Measurements from ENCODE around the gene SNRNP27. TPM values are rescaled to one million over a fixed set of nuclear protein-coding genes. Genes with fewer than 3 reads are reported as not detected.

Gene SNRNP27
- polyA plus RNA-seq, 2 of the 4 experiments (the other 2 are of a cell fraction), result 90.8 to 115 TPM

DNA sequence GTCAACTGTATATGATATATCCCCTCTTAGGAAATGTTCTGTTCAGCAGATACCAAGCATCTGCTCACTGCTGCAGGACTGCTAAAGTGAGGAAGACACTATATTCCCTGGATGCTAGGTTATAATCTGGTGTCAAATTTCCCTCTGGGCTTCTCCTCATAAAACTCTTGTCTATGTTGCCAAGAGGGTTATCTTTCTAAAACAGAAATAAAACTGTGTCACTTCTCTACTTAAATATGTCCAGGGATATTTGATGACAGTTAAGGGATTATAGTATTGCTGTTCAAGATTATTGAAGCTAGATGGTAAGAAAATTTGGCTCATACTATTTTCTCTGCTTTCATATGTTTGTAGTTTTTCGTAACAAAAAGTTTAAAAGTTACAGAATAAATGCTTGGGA is 30.5 kb upstream of the SNRNP27 start (continued):
- TF ChIP-seq CEBPB (IDR thresholded peaks at IDR 0.05) (no peak), HEYL (CRISPR knock-in tag; IDR thresholded peaks at IDR 0.05) (no peak), TP53 (CRISPR knock-in tag; IDR thresholded peaks at IDR 0.05) (no peak)

DNA sequence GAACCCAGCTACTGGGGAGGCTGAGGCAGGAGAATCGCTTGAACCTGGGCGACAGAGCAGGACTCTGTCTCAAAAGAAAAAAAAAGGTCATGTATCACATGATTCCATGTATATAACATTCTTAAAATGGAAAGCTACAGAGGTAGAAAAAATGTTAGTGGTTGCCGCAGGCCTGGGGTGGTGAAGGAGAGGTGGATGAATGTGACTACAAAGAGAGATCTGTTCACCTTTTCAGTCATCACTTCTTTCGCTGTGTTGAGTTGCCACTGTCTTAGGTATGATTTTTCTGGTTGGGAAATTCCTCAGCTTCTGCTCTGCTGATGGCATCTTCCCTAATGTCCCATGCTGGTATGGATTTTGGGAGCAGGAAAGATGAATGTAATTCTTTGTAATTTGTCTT is 5.3 kb upstream of the SNRNP27 start:
- POLR2A ChIA-PET, result no interaction called here
- Histone ChIP-seq H3K4me1 (no peaks in the 10 kb centered on the region; the same call in 2 of the 3 replicates), H3K9me3 (no peaks in the 10 kb centered on the region), H3K4me2 (no peak overlapping the region), H3K27ac (no peak overlapping the region), H3K4me3 (no peak overlapping the region)
- DNase-seq (ENCODE audit: low read depth in 1 of 2, low spot score in 1 of 2), result no peak
- ATAC-seq, result no peak
- no peak for FAIRE-seq
- WGBS (ENCODE audit: missing lambda C conversion rate), result 89% methylated on average over 4 of the region's 4 CpGs
- TF ChIP-seq RCOR1 (IDR thresholded peaks at IDR 0.05; ENCODE audit: low read depth, low read length) (no peak), ESRRA (IDR thresholded peaks at IDR 0.05; ENCODE audit: borderline replicate concordance, low read length) (no peak), POLR2AphosphoS2 (conservative IDR thresholded peaks at IDR 0.05; ENCODE audit: low read length) (no peak), HEYL (CRISPR knock-in tag; IDR thresholded peaks at IDR 0.05) (no peak)
- TF ChIP-seq, protein P1, sequence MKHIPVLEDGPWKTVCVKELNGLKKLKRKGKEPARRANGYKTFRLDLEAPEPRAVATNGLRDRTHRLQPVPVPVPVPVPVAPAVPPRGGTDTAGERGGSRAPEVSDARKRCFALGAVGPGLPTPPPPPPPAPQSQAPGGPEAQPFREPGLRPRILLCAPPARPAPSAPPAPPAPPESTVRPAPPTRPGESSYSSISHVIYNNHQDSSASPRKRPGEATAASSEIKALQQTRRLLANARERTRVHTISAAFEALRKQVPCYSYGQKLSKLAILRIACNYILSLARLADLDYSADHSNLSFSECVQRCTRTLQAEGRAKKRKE (CRISPR knock-in tag; IDR thresholded peaks at IDR 0.05; ENCODE audit: low read depth), result no peak
- CTCF ChIA-PET, result interaction anchor here (0.6 to 2.7 kb wide), 6 partner anchors 9 to 165 kb away, joined by 3 to 15 read pairs (median 3); no protein-coding TSS in a partner anchor

DNA sequence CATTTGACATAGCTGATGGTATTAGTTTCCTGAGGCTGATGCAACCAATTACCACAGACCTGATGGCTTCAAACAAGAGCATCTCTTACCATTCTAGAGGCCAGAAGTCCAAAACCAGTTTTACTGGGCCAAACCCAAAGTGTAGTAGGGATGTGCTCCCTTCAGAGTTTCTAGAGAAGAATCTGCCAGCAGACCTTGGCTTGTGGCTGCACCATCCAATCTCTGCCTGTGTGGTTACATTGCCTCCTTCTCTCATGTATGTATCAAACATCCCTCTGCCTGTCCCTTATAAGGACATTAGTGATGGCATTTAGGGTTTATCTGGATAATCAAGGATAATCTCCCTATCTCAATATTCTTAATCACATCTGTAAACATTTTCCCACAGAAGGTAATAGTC is 4.5 kb upstream of the SNRNP27 start:
- CTCF ChIA-PET, result interaction anchor here (0.9 to 2.7 kb wide), 3 partner anchors 12 to 165 kb away, joined by 3 to 15 read pairs (median 4); no protein-coding TSS in a partner anchor
- POLR2A ChIA-PET, result interaction anchor here (1.0 kb wide), 1 partner anchor 149 kb away, joined by 7 read pairs; no protein-coding TSS in a partner anchor
- Histone ChIP-seq H3K9me3 (no peaks in the 10 kb centered on the region), H3K27ac (no peak overlapping the region), H3K4me2 (no peak overlapping the region), H3K4me1 (no peaks in the 10 kb centered on the region; the same call in 2 of the 3 replicates), H3K4me3 (no peak overlapping the region)
- ATAC-seq (no peak), FAIRE-seq (no peak), DNase-seq (ENCODE audit: low read depth in 1 of 2, low spot score in 1 of 2) (no peak)
- TF ChIP-seq NR3C1 (IDR thresholded peaks at IDR 0.05), result no peak
- TF ChIP-seq MAFK (IDR thresholded peaks at IDR 0.05; ENCODE audit: partially characterized antibody), result no peak
- no peak for TF ChIP-seq JUN (IDR thresholded peaks at IDR 0.05)
- TF ChIP-seq FOSB (CRISPR knock-in tag; IDR thresholded peaks at IDR 0.05), result no peak
- no peak for TF ChIP-seq EP300 (IDR thresholded peaks at IDR 0.05)
- TF ChIP-seq CBX2 (IDR thresholded peaks at IDR 0.05; ENCODE audit: borderline replicate concordance, low read depth), result no peak
- no peak for TF ChIP-seq TFCP2L1 (CRISPR knock-in tag; IDR thresholded peaks at IDR 0.05)
- TF ChIP-seq, protein P2, sequence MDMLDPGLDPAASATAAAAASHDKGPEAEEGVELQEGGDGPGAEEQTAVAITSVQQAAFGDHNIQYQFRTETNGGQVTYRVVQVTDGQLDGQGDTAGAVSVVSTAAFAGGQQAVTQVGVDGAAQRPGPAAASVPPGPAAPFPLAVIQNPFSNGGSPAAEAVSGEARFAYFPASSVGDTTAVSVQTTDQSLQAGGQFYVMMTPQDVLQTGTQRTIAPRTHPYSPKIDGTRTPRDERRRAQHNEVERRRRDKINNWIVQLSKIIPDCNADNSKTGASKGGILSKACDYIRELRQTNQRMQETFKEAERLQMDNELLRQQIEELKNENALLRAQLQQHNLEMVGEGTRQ (IDR thresholded peaks at IDR 0.05), result no peak
- TF ChIP-seq CHD2 (IDR thresholded peaks at IDR 0.05; ENCODE audit: low read length, partially characterized antibody), result no peak
- no peak for TF ChIP-seq ZNF302 (CRISPR knock-in tag; IDR thresholded peaks at IDR 0.05)
- TF ChIP-seq, protein P3, sequence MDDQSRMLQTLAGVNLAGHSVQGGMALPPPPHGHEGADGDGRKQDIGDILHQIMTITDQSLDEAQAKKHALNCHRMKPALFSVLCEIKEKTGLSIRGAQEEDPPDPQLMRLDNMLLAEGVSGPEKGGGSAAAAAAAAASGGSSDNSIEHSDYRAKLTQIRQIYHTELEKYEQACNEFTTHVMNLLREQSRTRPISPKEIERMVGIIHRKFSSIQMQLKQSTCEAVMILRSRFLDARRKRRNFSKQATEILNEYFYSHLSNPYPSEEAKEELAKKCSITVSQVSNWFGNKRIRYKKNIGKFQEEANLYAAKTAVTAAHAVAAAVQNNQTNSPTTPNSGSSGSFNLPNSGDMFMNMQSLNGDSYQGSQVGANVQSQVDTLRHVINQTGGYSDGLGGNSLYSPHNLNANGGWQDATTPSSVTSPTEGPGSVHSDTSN (IDR thresholded peaks at IDR 0.05), result no peak
- no peak for TF ChIP-seq HEYL (CRISPR knock-in tag; IDR thresholded peaks at IDR 0.05)

DNA sequence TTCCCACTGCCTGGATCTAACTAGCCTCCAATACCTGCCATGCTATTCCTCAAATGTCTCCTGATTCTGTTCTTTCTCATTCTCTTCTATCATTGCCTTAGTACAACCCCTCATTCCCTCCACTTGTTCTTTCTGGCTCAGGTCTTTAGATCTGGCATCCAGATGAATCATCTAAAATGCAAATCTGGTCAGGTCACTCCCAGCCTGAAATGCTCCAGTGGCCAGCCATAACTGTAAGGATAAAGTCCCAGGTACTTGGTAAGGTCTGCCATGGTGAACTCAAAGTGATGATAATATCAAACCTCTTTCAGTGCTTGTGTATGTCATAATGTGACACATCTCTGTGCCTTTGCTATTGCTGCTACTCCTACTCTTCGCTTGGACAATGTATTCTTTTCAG is 2.9 kb upstream of the SNRNP27 start:
- Histone ChIP-seq H3K9me3 (no peaks in the 10 kb centered on the region), H3K4me3 (no peak overlapping the region), H3K4me2 (no peak overlapping the region), H3K27ac (no peak overlapping the region), H3K4me1 (peaks cover 8% of the 10 kb centered on the region; the same call in 2 of the 3 replicates)
- no peak for FAIRE-seq
- no peak for DNase-seq (ENCODE audit: low read depth in 1 of 2, low spot score in 1 of 2)
- ATAC-seq, result 0 out of 6 replicates have a peak, but pooled peaks of 1 of the 2 experiments have one; percentile 3
- POLR2A ChIA-PET, result no interaction called here
- CTCF ChIA-PET, result interaction anchor here (0.6 to 4.7 kb wide), 5 partner anchors 10 to 752 kb away, joined by 3 to 28 read pairs (median 5); no protein-coding TSS in a partner anchor
- WGBS (ENCODE audit: missing lambda C conversion rate), result 19% methylated on average over 1 of the region's 1 CpG
- TF ChIP-seq ZNF302 (CRISPR knock-in tag; IDR thresholded peaks at IDR 0.05) (no peak), KDM5A (IDR thresholded peaks at IDR 0.05) (no peak), EP300 (IDR thresholded peaks at IDR 0.05) (no peak), HEYL (CRISPR knock-in tag; IDR thresholded peaks at IDR 0.05) (no peak), GATA3 (IDR thresholded peaks at IDR 0.05; ENCODE audit: borderline replicate concordance) (no peak), EHF (CRISPR knock-in tag; IDR thresholded peaks at IDR 0.05) (no peak), ESRRA (IDR thresholded peaks at IDR 0.05; ENCODE audit: borderline replicate concordance, low read length) (no peak), ZSCAN20 (CRISPR knock-in tag; IDR thresholded peaks at IDR 0.05) (no peak), BHLHE40 (IDR thresholded peaks at IDR 0.05; ENCODE audit: low read depth, low read length) (no peak), FOSL2 (IDR thresholded peaks at IDR 0.05) (no peak), FOSL2 (CRISPR knock-in tag; IDR thresholded peaks at IDR 0.05) (no peak), HOXB5 (CRISPR knock-in tag; IDR thresholded peaks at IDR 0.05) (no peak), ZC3H11A (IDR thresholded peaks at IDR 0.05) (no peak)
- TF ChIP-seq, protein P4, sequence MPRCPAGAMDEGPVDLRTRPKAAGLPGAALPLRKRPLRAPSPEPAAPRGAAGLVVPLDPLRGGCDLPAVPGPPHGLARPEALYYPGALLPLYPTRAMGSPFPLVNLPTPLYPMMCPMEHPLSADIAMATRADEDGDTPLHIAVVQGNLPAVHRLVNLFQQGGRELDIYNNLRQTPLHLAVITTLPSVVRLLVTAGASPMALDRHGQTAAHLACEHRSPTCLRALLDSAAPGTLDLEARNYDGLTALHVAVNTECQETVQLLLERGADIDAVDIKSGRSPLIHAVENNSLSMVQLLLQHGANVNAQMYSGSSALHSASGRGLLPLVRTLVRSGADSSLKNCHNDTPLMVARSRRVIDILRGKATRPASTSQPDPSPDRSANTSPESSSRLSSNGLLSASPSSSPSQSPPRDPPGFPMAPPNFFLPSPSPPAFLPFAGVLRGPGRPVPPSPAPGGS (IDR thresholded peaks at IDR 0.05), result no peak
- TF ChIP-seq, protein P5, sequence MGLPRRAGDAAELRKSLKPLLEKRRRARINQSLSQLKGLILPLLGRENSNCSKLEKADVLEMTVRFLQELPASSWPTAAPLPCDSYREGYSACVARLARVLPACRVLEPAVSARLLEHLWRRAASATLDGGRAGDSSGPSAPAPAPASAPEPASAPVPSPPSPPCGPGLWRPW (IDR thresholded peaks at IDR 0.05), result no peak
- TF ChIP-seq, protein P6, sequence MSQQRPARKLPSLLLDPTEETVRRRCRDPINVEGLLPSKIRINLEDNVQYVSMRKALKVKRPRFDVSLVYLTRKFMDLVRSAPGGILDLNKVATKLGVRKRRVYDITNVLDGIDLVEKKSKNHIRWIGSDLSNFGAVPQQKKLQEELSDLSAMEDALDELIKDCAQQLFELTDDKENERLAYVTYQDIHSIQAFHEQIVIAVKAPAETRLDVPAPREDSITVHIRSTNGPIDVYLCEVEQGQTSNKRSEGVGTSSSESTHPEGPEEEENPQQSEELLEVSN (IDR thresholded peaks at IDR 0.05; ENCODE audit: borderline replicate concordance, low read depth), result no peak
